ENCODE data around the gene BCL10. TPM values are rescaled to one million over a fixed set of nuclear protein-coding genes. Genes with fewer than 3 reads are reported as not detected.

The BCL10 gene
- total RNA-seq, 1 donor from 2014 or later = 18.5 TPM

GRCh38 chr1:85308833-85309350 is 32.5 kb upstream of the BCL10 start:
- no peak for DNase-seq (ENCODE audit: low read depth, low spot score)
- TF ChIP-seq CTCF (conservative IDR thresholded peaks at IDR 0.05) = no peak
- Mint-ChIP-seq H3K36me3 (ENCODE audit: low read depth) (no peaks in the 10 kb centered on the region), H3K27ac (ENCODE audit: unreplicated experiment) (no peak overlapping the region), H3K9me3 (no peaks in the 10 kb centered on the region), H3K27me3 (ENCODE audit: low read depth) (peaks cover 12% of the 10 kb centered on the region), H3K4me3 (no peak overlapping the region), H3K4me1 (peaks cover 5% of the 10 kb centered on the region)

GRCh38 chr1:85307987-85308832 is 31.8 kb upstream of the BCL10 start:
- H3K27ac Mint-ChIP-seq (ENCODE audit: unreplicated experiment) = no peak overlapping the region
- peak; percentile 89 for DNase-seq (ENCODE audit: low read depth, low spot score)
- peak overlapping the region; percentile 32 for H3K4me3 Mint-ChIP-seq
- H3K36me3 Mint-ChIP-seq (ENCODE audit: low read depth) = no peaks in the 10 kb centered on the region
- no peaks in the 10 kb centered on the region for H3K9me3 Mint-ChIP-seq
- TF ChIP-seq CTCF (conservative IDR thresholded peaks at IDR 0.05) = peak; percentile 98
- H3K4me1 Mint-ChIP-seq = peaks cover 5% of the 10 kb centered on the region
- peaks cover 12% of the 10 kb centered on the region for H3K27me3 Mint-ChIP-seq (ENCODE audit: low read depth)

- Mint-ChIP-seq H3K36me3 (ENCODE audit: low read depth) (no peaks in the 10 kb centered on the region), H3K27ac (ENCODE audit: unreplicated experiment) (no peak overlapping the region), H3K4me3 (no peak overlapping the region), H3K4me1 (peaks cover 5% of the 10 kb centered on the region), H3K9me3 (no peaks in the 10 kb centered on the region), H3K27me3 (ENCODE audit: low read depth) (peaks cover 12% of the 10 kb centered on the region)
- no peak for TF ChIP-seq CTCF (conservative IDR thresholded peaks at IDR 0.05)
- DNase-seq (ENCODE audit: low read depth, low spot score) = no peak
These were observed 29.8 kb upstream of the BCL10 start for GRCh38 chr1:85306236-85306635.

GRCh38 chr1:85303440-85304162 is 27.2 kb upstream of the BCL10 start:
- DNase-seq (ENCODE audit: low read depth, low spot score) = no peak
- Mint-ChIP-seq H3K4me3 (no peak overlapping the region), H3K9me3 (no peaks in the 10 kb centered on the region), H3K27ac (ENCODE audit: unreplicated experiment) (no peak overlapping the region), H3K36me3 (ENCODE audit: low read depth) (no peaks in the 10 kb centered on the region), H3K4me1 (peaks cover 5% of the 10 kb centered on the region), H3K27me3 (ENCODE audit: low read depth) (peaks cover 3% of the 10 kb centered on the region)
- no peak for TF ChIP-seq CTCF (conservative IDR thresholded peaks at IDR 0.05)

- DNase-seq (ENCODE audit: low read depth, low spot score) = no peak
- Mint-ChIP-seq H3K4me3 (no peak overlapping the region), H3K36me3 (ENCODE audit: low read depth) (no peaks in the 10 kb centered on the region), H3K4me1 (peaks cover 3% of the 10 kb centered on the region), H3K27ac (ENCODE audit: unreplicated experiment) (no peak overlapping the region), H3K27me3 (ENCODE audit: low read depth) (no peaks in the 10 kb centered on the region), H3K9me3 (no peaks in the 10 kb centered on the region)
- TF ChIP-seq CTCF (conservative IDR thresholded peaks at IDR 0.05) = no peak
These were observed 23.7 kb upstream of the BCL10 start for GRCh38 chr1:85300140-85300539.
